SHP77 (cell line): Measurements from ENCODE around the gene C18orf63.
A peak's percentile ranks its signal among the peaks of the same experiment; 100 is the strongest.
"Not testable (repeated sequence)": the region's sequence is repeated elsewhere in the genome, so short reads cannot be mapped to it uniquely, and the experiment has no call there.

ENCODE experiments used
- DNase-seq, 2 experiments: peaks; one replicate each; lab custom pipeline; 2025; lab: John Stamatoyannopoulos, UW

Gene C18orf63

DNA sequence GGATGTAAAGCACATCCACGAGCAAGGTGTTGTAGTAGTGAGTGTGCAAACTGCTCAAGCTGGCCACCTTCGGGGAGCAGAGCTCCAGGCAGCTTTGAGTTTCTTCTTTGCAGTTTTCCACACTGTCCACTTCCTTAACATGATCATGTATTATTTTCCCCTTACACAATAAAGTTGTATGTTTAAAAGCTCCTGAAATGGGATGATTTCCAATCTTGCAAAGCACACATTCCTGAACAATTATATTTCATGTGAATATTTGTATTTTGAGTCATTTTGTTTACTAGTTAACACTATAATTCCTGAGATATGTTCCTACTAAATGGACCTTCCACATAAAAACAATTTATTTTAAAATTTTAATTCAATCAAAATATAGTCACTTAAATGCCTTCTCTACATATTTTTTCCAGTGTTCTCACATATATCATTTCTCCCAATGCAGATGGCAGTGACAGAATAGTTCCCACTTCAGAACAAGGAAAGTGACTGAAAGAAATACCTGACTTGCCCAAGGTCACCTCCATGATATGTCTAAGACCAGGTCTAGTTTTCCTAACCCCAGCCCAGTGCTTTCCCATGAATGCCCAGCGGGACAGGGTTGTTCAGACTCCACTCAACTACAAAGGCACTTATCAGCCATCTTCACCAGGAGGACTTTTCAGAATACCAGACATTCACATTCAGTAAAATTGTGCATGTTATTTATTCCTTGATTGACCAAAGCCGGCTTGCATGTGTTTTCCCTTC is 29.4 kb upstream of the C18orf63 start:
- DNase-seq = no peak

DNA sequence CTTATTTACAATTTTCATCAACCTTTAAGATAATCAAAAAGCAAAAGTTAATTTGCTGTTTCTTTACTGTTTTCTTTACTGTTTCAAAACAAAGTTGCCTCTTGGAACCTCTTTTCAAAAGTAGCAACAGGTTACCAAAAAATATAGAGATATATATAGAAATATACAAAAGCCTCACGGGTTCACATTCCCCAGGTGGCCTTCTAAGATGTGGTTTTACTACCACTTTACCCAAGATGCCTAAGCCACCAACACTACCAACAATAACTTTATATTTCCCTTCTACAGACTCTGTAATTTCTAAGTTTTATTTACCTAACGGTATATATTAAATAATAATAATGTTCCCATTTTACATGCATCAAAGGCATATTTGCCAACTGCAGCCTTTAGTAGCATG is 28.8 kb upstream of the C18orf63 start:
- no peak for DNase-seq

- no peak for DNase-seq
Observed at GRCh38 chr18:74288041-74288440, 27.6 kb upstream of the C18orf63 start.

DNA sequence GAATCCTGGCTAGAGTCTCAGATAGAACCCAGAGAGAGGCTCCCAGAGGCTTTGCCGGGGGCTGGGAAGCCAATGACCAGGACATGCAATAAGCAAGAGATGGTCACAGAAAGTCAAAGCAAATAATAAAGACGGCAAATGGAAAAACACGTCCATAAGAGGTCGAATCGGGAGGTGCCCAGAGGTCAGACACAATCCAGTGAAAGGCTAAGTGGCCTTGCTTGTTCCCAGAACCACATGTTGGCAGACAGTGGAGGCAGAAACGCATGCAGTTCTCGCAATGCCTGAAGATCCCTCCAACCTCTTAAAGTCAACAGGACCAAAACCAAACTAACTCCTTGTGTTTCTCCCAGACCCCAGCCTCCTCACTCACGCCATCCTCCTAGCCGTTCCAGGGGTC is 26.9 kb upstream of the C18orf63 start:
- no peak for DNase-seq

- no peak for DNase-seq
Observed at GRCh38 chr18:74289137-74289536, 26.5 kb upstream of the C18orf63 start.

- DNase-seq = no peak
Observed at GRCh38 chr18:74290021-74290420, 25.6 kb upstream of the C18orf63 start.

DNA sequence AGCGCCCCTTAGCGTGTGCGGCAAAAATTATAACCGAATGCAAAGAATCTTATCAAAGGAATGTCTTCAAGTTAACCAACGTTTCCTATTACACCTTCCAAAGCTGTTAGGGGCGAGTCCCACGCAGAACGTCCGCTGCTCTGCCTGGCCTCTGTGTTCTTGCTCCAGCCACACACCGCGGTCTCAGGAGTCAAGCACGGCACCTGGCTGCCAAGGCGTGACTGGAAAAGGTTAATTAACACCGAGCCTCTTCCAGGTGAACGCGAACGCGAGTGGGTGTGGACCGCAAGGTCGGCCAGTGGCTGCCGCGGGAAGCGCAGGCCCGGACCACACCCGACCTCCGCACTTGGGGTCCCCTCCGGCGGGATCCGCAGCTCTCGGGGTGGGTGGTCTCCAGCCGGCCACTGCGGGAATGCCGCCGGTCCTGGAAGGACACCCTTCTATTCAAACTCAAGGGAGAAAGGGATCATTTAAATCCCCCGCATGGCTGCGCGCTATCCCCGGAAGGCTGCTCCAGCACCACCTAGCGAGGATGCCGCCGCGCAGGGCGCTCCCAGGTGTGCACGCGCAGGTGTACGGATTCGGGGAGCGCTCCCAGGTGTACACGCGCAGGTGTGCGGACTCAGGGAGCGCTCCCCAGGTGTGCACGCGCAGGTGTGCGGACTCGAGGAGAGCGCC is 24.7 kb upstream of the C18orf63 start:
- DNase-seq = no peak

DNA sequence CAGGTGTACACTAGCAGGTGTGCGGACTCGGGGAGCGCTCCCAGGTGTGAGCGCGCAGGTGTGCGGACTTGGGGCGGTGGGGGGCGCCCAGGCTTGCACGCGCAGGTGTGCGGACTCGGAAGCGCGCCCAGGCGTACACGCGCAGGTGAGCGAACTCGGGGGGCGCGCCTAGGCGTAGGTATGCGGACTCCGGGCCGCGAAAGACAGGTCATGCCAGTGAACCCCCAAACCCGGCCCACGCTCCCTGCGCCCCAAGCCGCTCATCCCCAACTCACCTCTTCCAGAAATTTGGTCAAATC is 24.2 kb upstream of the C18orf63 start:
- no peak for DNase-seq

DNA sequence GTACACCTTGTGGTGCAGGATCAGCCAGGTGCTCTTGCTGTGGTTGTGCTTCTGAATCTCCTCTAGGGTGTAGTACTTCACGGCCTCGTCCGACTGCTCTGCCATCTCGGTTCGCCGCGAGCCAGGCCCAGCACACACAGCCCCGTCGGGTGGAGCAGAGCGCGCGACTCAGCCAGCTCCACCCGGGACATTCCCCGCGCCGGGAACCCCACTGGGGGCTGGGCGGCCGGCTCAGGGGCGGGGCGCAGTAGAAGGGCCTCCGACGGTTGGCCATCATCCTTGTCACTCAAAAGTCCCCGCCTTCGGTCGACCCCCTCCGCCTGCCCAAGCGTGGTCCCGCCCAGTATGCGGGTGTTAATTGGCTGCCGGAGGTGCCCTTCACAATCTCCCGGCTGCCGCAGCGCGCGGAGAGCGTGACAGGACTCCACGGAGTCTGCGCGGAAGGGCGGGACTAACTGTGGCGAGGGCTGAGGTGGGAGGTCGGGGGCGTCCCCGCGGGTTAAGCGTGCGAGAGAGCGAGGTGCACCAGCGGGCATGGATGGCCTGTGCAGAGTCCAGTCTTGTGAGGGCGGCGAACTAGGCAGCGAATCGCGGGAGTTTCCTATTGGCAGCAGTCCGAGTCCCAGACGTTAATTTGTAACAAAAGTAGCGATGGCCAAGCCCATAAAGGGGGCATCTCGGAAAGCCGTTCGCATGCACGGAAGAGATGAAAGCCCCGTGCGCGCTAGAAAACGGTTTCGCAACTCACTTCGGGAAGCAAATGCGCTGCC is 23.7 kb upstream of the C18orf63 start, which contains the start of gene CYB5A:
TSS of gene CYB5A (minus strand) at position 193 of the 770 bp plus-strand sequence. CDS start at position 105, 88 bp downstream.
- DNase-seq = peak; percentile 94 to 95

- no peak for DNase-seq
Observed at GRCh38 chr18:74292541-74292858, 23.1 kb upstream of the C18orf63 start.

DNA sequence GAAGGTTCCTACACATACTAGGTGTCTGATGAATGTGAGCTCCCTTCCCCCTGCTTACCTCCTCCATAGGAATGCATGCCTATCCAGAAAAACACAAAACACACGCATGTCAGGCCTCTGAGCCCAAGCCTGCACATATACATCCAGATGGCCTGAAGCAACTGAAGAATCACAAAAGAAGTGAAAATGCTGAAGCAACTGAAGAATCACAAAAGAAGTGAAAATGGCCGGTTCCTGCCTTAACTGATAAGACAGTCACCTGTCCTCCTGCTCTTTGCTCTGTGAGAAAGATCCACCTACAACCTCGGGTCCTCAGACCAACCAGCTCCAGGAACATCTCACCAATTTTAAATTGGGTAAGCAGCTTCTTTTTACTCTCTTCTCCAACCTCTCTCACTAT is 22.7 kb upstream of the C18orf63 start:
- not testable (repeated sequence) for DNase-seq

DNA sequence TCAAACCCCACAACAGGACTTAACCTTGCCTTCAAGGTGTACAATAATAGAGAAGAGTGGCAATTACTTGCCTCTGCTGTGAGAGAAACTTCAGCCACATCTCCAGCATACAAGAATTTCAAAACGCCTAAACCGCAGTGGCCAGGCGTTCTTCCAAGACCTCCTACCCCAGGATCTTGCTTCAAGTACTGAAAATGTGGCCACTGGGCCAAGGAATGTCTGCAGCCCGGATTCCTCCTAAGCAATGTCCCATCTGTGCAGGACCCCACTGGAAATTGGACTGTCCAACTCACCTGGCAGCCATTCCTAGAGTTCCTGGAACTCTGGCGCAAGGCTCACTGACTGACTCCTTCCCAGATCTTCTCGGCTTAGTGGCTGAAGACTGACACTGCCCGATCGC is 21.1 kb upstream of the C18orf63 start:
- no peak for DNase-seq

GRCh38 chr18:74299162-74299561 is 16.5 kb upstream of the C18orf63 start:
- no peak for DNase-seq

- DNase-seq = no peak
Observed at GRCh38 chr18:74299746-74300145, 15.9 kb upstream of the C18orf63 start.

DNA sequence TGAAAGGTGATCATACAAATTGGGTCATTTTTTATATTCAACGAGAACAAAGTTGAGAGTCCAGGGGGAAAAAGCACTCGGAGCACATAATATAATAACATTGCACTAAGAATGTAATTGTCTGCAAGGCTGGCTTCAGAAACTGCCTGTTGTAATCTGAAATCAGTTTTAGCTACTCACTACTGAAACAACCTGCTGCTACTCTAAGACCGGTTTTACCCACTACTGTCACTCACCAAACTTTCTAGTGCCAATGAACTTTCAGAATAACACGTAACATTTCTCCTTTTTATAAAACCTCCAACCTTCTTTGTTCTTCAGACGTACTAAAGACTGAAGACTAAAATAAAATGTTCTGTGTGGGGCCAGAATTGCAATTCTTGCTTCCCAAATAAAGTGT is 12.3 kb upstream of the C18orf63 start:
- DNase-seq = no peak

DNA sequence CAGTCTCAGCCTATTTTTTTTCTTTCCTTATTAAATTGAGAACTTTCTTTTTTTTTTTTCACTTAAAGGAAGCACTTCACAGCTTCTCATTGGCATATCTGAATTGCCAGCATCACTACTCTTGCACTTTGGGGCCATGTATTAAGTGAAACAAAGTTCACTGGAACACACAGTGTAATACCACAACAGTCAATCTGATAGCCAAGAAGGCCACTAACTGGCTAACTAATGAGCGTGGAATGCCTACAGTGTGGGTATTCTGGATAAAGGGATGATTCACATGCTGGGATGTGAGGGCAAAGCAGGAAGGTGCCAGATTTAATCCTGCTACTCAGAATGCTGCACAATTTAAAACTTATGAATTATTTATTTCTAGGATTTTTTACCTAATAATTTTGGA is 11.7 kb upstream of the C18orf63 start:
- no peak for DNase-seq

DNA sequence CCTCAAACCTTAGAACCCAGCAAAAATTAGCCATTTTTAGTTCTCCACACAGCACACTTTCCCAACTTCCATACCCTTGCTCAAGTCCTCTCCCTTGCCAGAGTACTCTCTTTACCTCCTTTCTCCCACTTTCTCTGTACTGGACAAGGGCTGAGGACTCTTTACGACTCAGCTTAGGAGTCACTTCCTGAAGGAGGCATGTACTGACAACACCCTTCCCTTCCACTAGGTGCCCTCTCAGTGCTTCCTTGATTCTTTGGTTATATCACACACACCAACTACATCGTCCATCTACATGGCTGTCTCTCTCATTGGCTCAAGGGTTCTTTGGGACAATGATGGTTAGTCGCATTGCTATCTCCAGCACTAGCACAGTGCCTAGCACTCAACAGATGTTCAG is 5.2 kb upstream of the C18orf63 start:
- peak; percentile 22 to 35 for DNase-seq

DNA sequence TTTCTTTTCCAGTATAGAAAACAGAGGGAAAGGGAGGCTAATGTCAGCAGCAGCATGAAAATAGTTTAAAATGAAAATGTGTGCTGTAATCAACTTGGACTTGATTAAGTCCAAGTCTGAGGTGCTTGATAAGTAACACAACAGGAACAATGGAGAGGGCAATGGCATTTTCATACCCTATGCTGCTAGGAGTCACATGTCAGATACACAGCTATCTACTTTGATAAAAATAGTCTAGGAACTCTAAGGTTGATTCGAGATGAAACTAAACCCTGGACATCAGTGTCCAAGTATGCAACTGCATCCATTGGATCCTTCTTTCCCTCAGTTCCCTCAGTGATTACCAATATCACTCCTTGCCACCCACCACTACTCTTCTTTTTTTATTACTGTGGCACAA is 4.6 kb upstream of the C18orf63 start:
- DNase-seq = no peak

DNA sequence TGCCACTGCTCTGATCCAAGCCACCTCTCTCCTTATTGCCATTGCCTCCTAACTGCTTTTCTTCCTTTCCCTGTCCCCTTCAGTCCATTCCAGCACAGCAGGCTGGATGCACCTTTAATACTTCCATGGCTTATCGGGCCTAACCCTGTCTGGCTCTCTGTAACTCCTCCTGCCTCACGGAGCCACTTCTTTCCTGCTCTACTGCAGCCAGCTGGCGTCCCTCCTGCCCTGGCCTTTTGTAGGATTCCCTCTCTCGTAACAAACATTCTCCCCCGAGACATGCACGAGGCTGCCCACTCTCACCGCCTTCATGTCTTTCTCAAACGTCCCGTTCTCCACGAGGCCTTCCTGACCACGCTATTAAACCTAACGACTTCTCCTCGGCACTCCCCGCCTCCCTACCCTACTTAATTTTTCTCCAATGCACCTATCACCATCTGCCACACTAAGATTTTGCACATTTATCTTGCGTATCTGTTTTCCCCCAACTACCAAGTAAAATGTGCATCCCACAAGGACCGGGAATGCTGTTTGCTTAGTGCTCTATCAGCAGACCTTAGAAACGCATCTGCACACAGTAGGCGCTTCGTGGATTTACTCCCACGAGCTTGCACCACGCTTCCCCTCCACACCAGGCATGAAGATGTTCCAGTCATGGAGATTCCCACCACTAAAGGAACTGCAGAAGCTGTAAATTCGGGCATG is 728 bp upstream of the C18orf63 start:
- DNase-seq = no peak

GRCh38 chr18:74316257-74317170 is 875 bp downstream of the C18orf63 start:
- no peak for DNase-seq

DNA sequence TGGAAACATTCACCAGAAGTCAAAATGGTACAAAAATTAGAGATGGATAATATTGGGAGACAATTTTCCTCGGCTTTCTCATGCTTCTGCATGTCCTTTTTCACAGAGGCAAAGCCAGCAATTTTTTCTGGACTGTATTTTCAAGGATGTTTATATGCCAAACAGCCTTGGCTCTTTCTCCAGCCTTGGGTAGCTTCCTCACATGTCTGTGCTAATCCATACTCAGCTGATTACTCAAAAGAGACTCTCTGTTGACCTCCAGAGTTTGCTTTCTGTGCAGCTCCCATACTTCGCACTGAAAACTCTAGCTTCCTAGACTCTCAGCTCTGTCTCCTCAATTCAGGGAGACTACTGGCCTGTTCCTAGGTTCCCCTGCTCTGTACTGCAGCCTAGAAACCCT is 10.6 kb downstream of the C18orf63 start:
- DNase-seq = no peak

GRCh38 chr18:74326791-74327190 is 11.2 kb downstream of the C18orf63 start:
- not testable (repeated sequence) for DNase-seq
